ENCODE measurements around the gene PCBP2.
"Not testable (repeated sequence)": the region's sequence is repeated elsewhere in the genome, so short reads cannot be mapped to it uniquely, and the experiment has no call there.

PCBP2 gene

DNA sequence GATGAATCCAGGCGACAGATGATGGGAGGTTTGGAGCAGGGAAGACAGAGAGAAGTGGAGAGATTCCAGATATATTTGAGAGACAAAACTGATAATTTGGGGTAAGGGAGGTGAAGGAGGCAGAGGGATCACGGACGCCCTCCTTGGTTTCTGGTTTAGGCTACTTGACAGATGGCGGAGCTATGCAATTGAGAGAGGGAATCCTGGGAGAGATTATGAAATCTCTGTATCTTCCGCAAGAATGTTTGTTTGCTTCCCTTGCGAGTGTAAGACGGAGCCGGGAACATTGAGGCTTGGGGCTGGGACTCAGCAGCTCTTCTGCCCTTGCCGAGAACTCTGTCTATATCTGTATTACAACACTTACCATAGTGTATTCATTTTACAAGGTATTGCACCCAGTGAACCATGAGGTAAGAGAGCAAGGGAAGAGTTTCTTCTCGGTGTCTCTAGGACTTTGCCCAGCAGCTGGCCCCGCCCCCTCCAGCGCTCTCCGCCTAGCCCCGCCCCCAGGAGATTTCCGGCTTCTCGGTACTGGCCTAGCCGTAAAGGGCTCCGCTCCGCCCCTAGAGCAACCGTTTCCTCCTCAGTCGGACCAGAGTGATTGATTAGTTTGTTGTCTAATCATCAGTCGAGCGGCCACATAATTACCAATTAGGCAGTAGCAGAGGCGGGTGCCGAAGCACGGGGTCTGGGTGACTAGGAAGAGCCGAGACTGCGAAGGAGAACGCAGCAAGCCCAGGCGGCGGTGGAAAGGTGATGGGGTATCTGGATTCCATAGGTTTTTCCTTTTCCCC lies 10.7 kb upstream of the PCBP2 start, which contains the start of gene PRR13:
PRR13 (plus strand) TSS at position 695 of the 794 bp plus-strand sequence. CDS start 981 bp downstream, outside the sequence.
- DNase-seq: peak; percentile 97 to 99

DNA sequence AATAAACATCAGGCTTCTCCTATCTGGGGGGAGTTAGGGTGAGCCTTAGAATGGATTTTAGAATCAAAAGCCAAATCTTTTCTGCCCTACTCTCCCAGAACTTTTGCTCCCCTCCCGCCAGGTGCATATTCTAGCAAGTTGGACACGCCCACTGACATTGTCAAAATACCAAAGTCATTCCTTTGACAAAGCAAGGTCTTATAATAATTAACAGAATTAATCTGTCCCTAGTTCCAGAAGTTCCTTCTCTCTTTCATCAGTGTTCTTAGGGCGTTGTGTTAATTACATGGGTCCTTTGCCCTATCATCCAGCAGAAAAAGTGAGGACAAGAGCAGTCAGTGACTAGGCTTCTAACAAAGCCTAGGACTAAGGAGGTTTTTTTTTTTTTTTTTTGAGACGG lies 7.9 kb upstream of the PCBP2 start:
- DNase-seq: no peak

DNA sequence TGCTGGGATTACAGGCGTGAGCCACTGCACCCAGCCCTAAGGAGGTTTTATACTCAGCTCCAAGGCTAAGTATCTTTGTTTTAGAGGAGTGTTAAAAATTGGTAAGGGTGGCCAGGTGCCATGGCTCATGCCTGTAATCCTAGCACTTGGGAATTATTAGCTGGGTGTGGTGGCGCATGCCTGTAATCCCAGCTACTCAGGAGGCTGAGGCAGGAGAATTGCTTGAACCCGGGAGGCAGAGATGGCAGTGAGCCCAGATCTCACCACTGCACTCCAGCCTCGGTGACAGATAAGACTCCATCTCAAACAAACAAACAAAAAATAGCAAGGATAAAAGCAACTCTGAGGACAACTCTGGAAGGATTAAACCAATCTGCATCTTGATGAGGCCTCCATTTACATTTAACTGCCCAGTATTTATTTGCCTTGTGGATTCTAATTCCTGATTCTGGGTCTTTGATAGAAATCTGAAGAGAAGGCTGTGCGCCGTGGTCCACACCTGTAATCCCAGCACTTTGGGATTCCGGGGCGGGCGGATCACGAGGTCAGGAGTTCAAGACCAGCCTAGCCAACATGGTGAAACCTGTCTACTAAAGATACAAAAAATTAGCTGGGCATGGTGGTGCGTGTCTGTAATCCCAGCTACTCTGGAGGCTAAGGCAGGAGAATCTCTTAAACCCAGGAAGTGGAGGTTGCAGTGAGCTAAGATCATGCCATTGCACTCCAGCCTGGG lies 7.1 kb upstream of the PCBP2 start:
- DNase-seq: not testable (repeated sequence)

DNA sequence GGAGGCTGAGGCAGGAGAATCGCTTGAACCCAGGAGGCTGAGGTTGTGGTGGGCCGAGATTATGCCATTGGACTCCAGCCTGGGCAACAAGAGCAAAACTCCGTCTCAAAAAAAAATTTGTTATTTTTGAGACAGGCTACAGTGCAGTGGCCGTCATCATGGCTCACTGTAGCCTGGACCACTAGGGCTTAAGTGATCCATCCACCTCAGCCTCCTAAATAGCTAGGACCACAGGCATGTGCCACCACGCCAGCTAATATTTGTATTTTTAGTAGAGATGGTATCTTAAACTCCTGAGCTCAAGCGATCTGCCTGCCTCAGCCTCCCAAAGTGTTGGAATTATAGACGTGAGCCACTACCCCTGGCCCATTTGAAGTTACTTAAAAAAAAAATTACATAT lies 966 bp upstream of the PCBP2 start:
- no peak for DNase-seq

DNA sequence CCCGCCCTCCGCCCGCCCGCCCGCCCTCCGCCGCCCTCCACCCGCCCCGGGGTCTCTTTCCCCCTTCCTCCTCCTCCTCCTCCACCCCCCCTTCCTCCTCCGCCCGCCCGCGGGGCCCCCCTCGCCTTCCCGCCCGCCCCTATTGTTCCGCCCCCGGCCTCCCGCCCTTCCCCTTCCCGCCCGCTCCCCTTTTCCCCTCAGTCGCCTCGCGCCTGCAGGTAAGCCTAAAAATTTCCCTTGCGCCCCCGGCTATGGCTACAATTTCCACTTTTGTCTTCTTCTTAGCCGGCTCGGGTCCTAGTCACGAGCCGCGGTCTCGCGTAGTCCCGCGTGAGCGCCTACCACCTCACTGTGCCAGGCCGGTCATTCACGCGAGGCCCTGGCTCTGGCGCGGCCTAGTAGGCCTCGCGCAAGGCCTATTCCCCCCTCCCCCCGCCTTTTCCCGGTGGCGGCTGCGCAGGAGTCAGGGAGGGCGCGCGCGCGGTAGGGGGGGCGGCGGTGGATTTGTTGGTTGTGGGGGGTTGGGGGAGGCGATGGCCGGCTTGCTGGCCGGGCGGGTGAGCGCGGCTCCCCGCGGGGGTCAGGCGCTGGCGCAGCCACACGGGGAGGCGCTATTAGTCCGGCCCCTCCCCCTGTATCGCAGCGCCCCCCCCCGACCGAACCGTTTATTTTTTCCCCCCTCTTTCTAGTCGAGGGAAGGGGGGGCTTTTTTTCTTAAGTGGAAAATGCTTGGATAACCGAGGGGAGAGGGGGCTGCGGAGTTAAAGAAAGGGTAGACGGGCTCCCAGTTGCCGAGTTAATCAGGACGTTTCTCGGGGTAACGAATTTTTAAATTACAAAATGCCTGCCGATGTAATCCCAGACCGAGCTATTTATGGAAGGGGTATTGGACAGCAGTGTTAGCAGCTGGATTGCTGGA lies 516 bp downstream of the PCBP2 start:
- DNase-seq: peak; percentile 83 to 89

DNA sequence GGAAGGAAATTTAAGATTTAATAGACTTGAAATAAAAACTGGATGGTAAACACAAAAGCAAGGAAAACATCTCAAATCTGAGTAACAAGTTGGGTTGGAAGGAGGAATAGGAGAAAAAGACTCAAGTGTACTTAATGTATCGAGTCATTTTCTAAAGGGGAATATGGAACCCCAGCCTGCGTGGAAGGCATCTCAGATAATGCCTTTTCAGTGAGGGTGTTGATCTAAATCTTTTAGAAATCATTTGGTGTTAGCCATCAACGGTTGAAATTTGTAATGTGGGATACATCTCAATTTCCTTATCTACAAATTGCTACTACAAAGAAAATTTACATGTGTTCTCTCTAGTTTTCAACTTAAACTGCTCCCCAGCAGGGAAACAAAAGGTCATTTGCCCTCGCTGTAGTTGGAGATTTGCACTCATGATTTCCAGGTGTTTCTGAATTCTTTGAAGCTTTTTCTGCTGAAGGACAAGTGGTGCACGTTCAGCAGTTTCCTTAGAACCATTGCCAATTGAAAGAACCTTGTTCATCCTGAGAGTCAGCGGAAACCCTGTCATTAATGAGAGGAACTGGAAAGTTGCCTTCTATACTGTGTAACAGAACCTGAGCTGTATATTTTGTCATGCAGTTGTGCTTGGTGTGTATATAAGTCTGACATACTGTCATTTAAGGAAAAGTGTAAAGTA lies 2.2 kb downstream of the PCBP2 start:
- DNase-seq: no peak

DNA sequence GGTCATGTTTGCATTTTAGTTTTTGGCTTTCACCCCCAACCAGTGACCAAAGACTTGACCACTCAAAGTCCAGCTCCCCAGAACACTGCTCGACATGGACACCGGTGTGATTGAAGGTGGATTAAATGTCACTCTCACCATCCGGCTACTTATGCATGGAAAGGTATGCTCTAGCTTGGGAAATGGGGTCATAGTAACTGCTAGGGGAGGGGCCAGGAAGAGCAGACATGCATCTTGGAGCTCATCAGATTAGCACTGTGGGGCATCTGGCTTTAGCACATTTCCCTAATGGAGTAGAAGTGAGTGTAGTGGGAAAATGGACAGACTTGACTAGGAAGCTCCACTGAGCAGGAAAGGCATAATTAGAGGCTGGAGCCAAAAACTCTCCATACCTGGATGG lies 2.8 kb downstream of the PCBP2 start:
- peak in 1 of 2 experiments; percentile 17 for DNase-seq

DNA sequence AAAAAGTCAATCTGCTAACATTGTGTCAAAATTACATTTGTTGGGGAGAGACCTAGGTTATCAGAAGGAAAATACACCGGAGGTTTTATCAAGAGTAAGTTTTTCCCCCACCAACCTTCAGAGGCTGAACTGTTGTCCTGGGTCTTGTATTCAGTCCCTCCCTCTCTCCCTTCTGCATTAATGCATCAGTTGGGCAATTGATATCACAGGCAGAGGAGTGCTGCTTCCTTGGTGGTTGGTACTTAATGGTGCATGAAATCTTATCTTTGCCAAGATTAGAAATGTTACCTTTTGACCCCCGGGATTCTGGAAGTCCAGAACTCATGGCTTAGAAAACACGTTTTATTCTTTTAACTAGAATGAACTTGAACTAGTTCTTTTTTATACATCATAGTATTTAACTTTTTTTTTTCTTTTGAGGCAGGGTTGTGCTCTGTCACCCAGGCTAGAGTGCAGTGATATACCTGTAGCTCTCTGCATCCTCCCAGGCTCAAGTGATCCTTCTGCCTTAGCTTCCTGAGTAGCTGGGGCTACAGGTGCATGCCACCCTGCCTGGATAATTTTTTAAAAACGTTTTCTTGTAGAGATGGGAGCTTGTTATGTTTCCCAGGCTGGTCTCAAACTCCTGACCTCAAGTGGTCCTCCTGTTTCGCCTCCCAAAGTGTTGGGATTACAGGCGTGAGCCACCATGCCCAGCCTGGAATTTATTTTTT lies 4.9 kb downstream of the PCBP2 start:
- DNase-seq: no peak

DNA sequence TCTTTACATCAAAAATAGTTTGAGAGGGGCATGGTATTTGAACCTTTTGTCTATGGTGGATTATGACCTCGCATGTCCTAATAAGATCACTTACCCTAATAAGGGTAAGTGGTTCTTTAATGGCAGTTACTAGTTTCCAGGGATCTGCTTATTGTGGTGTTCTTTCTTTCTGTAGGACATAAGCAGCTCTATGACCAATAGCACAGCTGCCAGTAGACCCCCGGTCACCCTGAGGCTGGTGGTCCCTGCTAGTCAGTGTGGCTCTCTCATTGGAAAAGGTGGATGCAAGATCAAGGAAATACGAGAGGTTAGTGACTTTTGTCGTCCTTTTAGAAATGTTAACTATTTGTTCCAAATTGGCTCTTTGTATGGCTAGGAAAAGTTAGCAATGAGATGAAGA lies 7.2 kb downstream of the PCBP2 start:
- no peak for DNase-seq

DNA sequence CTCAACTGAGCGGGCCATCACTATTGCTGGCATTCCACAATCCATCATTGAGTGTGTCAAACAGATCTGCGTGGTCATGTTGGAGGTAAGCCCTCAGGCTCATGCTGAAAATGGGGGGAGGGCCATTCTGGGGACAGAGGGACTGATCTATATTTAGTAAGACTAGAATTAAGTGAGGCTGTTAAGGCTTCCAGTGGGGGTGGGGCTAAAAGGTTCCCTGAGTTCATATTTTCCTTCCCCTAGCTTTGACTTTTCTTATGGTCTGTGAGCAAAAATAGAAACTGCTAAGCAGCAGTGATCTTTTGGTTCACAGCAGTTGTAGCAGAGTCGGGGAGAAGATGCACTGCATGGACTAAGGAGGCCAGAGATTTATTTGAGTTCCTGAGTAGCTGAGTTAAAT lies 9.2 kb downstream of the PCBP2 start:
- DNase-seq: no peak

DNA sequence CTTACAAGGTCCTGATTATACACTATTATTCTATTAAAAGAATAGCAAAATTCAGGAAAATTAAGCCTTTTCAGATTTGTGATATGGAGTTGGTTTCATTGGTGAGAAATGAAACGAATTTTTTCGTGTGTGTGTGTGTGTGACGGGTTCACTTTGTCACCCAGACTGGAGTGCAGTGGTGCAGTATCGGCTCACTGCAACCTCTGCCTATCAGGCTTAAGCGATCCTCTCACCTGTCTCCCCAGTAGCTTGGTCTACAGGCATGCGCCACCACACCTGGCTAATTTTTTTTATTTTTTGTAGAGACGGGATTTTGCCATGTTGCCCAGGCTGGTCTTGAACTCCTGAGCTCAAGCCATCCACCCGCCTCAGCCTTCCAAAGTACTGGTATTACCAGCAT lies 9.7 kb downstream of the PCBP2 start:
- no peak for DNase-seq

DNA sequence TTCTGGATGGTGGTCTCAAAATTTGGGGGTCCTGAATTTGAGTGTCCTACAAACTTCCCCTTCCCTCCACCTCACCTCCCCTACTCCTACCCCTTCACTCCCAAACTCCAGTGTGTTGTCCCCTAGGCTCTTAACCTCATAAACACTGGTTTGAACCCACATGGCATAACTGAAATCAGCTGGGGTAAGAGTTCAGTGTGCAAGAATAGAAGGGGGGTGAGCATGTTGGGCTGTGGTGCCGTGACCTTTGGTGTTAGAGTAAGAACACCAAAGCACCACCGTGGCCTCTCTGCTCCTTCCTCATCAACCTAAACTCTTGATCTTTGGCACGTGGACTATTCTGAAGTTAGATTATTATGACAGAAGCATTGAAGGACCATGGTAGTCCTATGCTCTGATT lies 11.0 kb downstream of the PCBP2 start:
- DNase-seq: no peak

DNA sequence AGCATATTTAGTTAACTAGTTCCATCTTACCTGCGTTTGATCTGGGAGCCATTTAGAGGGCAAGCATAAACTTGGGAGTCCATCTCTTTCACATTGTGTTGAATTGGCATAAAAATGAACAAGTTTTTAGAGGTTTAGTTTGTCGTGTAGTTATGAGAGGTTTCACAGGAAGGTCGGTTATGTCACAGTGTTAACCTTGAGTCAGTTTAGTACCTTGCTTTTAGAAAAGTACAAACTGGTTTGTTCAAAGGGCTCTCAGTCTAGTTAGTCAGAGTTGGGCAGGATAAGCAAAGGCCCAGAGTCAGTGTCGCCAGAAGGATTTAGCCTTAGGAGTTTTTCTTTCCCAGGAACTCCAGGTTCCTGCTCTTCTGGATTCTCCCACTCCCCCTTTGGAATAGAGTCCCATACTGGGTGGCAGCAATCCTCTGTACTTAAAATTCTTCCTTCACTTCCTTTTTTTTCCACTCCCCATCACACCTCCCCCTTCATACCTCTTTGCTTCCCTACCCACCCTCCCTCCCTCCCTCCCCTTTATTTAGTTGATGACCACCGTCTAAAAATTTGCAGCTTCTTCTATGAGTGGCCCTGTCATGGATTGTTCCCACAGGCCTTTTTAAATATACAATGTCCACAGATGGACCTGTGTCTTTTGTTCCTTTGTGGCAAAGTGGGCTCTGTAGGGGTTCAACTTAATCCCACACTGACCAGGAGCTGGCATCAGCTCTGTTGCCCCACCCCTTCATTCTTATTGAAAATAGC lies 12.1 kb downstream of the PCBP2 start:
- DNase-seq: no peak

DNA sequence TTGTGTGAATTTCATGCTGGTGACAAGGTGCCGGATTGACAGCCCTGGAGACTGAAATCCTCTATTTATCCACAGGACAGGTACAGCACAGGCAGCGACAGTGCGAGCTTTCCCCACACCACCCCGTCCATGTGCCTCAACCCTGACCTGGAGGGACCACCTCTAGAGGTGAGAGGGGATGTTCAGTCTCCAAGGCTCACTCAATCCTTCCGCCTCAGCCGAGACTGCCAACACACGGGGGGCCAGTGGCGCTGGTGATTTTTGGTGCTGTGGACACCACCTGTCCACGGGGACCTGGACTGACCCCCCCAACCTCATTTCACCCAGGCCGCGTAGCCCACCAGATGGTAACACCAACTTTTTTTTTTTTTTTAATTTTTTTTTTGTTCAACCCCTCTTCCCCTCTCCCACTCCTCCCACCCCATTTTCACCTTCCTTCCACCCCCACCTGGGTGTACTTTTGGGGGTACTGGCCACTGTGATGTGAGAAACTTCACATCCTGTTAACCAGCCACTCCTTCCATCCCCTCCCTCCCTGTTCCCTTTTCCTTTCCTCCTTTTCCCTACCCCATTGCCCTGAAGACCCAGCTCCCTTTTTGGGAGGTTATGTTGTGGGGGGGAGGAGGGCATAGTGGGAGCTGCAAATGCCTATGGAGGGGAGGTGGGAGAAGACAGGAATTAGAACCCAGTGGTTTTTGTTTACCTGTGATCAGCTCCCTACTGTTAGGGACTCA lies 12.9 kb downstream of the PCBP2 start:
- DNase-seq: no peak

DNA sequence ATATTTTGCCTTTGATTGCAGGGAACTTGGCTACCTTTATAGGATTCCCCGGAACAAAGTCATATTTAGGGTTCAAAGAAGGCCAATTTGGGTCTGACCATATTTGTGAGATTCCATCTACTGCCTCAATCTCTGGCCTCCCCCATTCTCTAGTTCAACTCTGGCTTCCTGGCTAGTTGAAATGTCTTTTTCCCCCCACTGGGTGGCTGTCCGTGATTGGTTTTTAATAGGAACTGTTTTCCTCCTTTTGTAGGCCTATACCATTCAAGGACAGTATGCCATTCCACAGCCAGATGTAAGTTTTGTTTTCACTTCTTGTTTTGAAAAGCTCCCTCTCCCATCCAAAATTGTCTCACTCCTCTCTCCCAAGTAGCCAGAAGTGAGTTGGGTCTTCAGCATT lies 13.8 kb downstream of the PCBP2 start:
- DNase-seq: no peak

DNA sequence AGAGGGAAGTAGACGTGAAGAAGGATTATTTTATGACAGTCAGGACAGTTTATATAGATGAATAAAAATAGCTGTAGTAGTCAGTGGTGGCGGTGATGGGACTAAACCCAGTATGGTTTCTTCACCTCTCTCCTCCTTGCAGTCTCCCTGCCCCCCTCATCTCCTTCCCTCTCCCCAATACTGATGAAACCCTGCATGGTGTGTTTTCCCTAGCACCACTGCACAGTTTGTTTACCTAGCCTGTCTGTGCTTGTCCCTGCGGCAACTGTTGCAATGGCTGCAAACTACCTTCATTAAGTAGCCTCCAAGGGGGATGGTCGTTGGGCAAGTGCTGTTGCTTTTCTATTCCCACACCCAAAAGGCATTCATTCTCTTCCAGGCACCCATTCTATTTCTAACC lies 14.7 kb downstream of the PCBP2 start:
- DNase-seq: peak in 1 of 2 experiments; percentile 23

DNA sequence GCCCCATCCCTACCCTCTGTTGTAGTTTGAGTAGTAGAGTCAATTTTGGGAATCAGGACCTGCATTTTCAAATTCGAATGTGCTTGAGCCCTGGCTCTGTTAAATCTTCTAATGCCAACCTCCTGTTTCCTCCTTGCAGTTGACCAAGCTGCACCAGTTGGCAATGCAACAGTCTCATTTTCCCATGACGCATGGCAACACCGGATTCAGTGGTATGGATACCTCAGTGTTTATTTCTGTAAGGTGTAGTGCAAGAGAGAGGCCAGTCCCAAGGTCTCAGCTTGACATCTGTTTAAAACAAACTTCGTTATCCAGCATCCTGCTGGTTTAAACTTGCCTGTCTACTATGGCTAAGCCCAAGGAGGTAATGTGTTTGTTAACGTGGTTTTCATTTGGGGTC lies 15.2 kb downstream of the PCBP2 start:
- no peak for DNase-seq

DNA sequence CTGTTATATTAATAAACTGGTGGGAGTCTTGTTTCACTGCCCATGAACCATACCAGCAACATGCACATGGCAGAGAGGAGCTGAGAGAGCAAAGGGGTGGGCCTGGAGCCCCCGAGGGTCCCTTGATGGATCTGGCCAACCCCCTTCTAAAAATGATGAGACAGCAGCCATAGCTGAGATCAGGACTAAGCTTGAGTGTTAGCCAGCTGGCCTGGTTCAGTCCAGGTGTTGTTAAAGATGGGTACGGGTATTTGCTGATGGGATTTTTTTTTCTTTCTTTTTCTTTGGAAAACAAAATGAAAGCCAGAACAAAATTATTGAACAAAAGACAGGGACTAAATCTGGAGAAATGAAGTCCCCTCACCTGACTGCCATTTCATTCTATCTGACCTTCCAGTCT lies 16.0 kb downstream of the PCBP2 start:
- no peak for DNase-seq

DNA sequence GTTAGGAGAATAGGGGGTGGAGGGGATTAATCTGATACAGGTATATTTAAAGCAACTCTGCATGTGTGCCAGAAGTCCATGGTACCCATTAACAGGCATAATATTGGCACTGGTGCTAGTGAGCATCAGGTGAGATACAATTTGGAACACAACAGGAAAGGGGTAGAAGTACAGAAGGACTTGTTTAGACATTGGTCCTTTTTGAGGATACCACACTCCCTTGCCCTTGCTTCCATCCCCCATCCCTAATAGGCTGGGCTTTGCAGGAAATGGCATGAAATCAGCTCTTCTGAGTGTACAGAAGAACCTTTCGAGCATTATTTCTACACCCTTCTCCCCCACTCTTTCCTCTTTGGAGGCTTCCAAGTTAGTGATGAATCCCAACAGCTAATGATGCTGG lies 16.4 kb downstream of the PCBP2 start:
- no peak for DNase-seq

DNA sequence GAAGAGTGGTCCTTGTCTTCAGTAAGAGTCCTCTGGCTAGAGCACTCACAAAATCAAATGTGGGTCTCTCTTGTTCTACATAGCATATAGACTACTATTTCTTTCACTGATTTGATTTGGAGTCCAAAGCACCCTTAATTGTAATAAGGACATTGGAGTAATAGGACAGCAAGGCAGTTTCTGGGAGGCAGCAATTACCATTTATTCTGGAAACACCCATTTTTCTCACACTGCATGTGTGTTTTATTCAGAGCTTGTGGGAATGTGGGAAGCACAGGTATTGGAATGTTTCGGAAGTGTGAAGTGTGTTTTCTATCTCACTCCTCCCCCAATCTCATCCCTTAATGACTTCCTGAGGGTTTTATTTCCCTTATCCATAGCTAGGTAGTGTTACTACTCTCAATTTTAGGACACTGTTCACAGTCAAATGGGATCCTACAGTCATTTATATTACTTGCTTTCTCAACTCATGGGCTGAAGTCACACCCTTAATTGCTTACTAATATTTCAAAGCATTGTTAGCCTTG lies 20.2 kb downstream of the PCBP2 start:
- DNase-seq: no peak

All from NCI-H2081 (cell line).